ENCODE results near the gene FRYL.

Gene FRYL

DNA sequence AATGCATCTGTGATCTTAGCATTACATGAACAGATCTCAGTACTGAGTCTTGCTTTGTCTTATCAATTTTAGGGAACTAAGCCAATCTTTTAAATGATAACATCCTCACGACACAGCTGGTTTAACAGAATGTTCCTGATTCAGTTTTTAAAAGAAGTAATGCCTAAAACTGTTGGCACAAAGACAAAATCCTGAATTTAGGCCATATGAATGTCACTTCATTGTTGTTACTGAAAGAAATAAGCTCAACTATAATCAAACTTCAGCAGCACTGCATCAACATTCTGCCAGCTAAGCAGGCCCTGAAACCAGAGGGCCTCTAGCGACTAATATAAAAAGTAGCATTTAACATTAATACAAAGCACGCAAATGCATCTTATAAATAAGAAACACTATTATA is 130.6 kb downstream of the FRYL start:
- no peaks in the 10 kb centered on the region for H3K27me3 ChIP-seq (ENCODE audit: insufficient read depth, low read length)
- no peaks in the 10 kb centered on the region for H3K79me1 ChIP-seq (ENCODE audit: low read length)
- no peak overlapping the region for H3K18ac ChIP-seq (ENCODE audit: low read length)
- H3K9me3 ChIP-seq (ENCODE audit: insufficient read depth, low read depth, low read length), result no peaks in the 10 kb centered on the region
- no peak overlapping the region for H2AK5ac ChIP-seq (ENCODE audit: low read length)
- H2AFZ ChIP-seq (ENCODE audit: insufficient read depth, low read length, poor library complexity), result no peak overlapping the region
- H4K91ac ChIP-seq (ENCODE audit: low read depth, low read length), result no peak overlapping the region
- H3K9ac ChIP-seq (ENCODE audit: low read length), result no peak overlapping the region
- no peak overlapping the region for H4K12ac ChIP-seq (ENCODE audit: low read depth, low read length)
- H4K8ac ChIP-seq (ENCODE audit: low read depth, low read length), result no peak overlapping the region
- no peak overlapping the region for H3K4ac ChIP-seq (ENCODE audit: low read depth, low read length)
- no peak overlapping the region for H3K4me3 ChIP-seq (ENCODE audit: low read depth, low read length)
- DNase-seq, result no peak
- no peaks in the 10 kb centered on the region for H3K79me2 ChIP-seq (ENCODE audit: control insufficient read depth, insufficient read depth, low read length, poor library complexity)
- H3K4me2 ChIP-seq (ENCODE audit: low read length), result no peak overlapping the region
- no peak overlapping the region for H2BK12ac ChIP-seq (ENCODE audit: low read length)
- no peak overlapping the region for H3K23ac ChIP-seq (ENCODE audit: low read length)
- H3K4me1 ChIP-seq (ENCODE audit: control insufficient read depth in 1 of 2, insufficient read depth in 2 of 2, low read length in 2 of 2), result peaks cover 0 to 4% of the 10 kb centered on the region in 2 experiments
- H3K27ac ChIP-seq (ENCODE audit: low read depth, low read length), result no peak overlapping the region
- no peak overlapping the region for H3K14ac ChIP-seq (ENCODE audit: low read length)
- H3K36me3 ChIP-seq (ENCODE audit: control insufficient read depth in 1 of 2, insufficient read depth in 2 of 2, low read length in 2 of 2), result no peaks in the 10 kb centered on the region
- no CpG with 5 or more reads among the region's 3 CpGs for WGBS (ENCODE audit: extremely low coverage, insufficient coverage, insufficient read length)
- H2BK5ac ChIP-seq (ENCODE audit: low read depth, low read length, poor library complexity), result no peak overlapping the region
- H2BK120ac ChIP-seq (ENCODE audit: insufficient read depth, low read length, poor library complexity), result no peak overlapping the region

DNA sequence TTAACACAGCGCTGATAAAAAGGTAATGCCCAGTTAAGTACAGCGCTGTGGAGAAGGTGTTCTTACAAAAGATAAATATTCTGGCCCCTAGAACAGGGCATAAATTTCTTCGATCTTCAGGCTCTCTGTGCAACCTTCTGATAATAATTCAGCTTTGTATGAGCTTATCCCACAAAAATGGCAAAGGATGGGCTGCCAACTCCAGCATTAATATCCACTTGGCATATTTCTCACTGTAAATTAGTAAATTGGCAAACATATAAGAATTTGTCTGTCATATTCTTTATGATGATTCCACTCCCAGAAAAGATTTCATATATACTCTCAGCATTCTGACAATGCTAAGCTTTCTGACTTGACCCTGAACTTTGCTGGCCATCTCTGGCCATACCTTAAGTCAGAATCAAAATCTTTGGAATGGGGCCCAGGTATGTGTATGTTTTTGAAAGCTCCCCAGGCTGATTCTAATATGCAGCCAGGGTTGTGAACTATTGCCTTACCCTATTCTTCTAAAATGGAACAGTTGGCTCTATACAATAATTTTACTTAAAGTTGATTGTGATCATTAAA is 134.8 kb downstream of the FRYL start:
- no peak overlapping the region for H4K8ac ChIP-seq (ENCODE audit: low read depth, low read length)
- H2BK12ac ChIP-seq (ENCODE audit: low read length), result no peak overlapping the region
- H2AFZ ChIP-seq (ENCODE audit: insufficient read depth, low read length, poor library complexity), result no peak overlapping the region
- no peak overlapping the region for H3K14ac ChIP-seq (ENCODE audit: low read length)
- no peak overlapping the region for H2BK5ac ChIP-seq (ENCODE audit: low read depth, low read length, poor library complexity)
- no peak overlapping the region for H2AK5ac ChIP-seq (ENCODE audit: low read length)
- no peaks in the 10 kb centered on the region for H3K27me3 ChIP-seq (ENCODE audit: insufficient read depth, low read length)
- no peak overlapping the region for H3K18ac ChIP-seq (ENCODE audit: low read length)
- no peak overlapping the region for H3K27ac ChIP-seq (ENCODE audit: low read depth, low read length)
- no peaks in the 10 kb centered on the region for H3K36me3 ChIP-seq (ENCODE audit: control insufficient read depth in 1 of 2, insufficient read depth in 2 of 2, low read length in 2 of 2)
- no peaks in the 10 kb centered on the region for H3K79me2 ChIP-seq (ENCODE audit: control insufficient read depth, insufficient read depth, low read length, poor library complexity)
- H2BK120ac ChIP-seq (ENCODE audit: insufficient read depth, low read length, poor library complexity), result no peak overlapping the region
- DNase-seq, result no peak
- no peaks in the 10 kb centered on the region for H3K4me1 ChIP-seq (ENCODE audit: control insufficient read depth in 1 of 2, insufficient read depth in 2 of 2, low read length in 2 of 2)
- no peak overlapping the region for H3K23ac ChIP-seq (ENCODE audit: low read length)
- H4K91ac ChIP-seq (ENCODE audit: low read depth, low read length), result no peak overlapping the region
- H3K79me1 ChIP-seq (ENCODE audit: low read length), result no peaks in the 10 kb centered on the region
- H3K4ac ChIP-seq (ENCODE audit: low read depth, low read length), result no peak overlapping the region
- no peak overlapping the region for H3K4me2 ChIP-seq (ENCODE audit: low read length)
- H4K12ac ChIP-seq (ENCODE audit: low read depth, low read length), result no peak overlapping the region
- H3K9ac ChIP-seq (ENCODE audit: low read length), result no peak overlapping the region
- WGBS (ENCODE audit: extremely low coverage, insufficient coverage, insufficient read length), result no CpG with 5 or more reads among the region's 3 CpGs
- H3K4me3 ChIP-seq (ENCODE audit: low read depth, low read length), result no peak overlapping the region
- no peaks in the 10 kb centered on the region for H3K9me3 ChIP-seq (ENCODE audit: insufficient read depth, low read depth, low read length)

DNA sequence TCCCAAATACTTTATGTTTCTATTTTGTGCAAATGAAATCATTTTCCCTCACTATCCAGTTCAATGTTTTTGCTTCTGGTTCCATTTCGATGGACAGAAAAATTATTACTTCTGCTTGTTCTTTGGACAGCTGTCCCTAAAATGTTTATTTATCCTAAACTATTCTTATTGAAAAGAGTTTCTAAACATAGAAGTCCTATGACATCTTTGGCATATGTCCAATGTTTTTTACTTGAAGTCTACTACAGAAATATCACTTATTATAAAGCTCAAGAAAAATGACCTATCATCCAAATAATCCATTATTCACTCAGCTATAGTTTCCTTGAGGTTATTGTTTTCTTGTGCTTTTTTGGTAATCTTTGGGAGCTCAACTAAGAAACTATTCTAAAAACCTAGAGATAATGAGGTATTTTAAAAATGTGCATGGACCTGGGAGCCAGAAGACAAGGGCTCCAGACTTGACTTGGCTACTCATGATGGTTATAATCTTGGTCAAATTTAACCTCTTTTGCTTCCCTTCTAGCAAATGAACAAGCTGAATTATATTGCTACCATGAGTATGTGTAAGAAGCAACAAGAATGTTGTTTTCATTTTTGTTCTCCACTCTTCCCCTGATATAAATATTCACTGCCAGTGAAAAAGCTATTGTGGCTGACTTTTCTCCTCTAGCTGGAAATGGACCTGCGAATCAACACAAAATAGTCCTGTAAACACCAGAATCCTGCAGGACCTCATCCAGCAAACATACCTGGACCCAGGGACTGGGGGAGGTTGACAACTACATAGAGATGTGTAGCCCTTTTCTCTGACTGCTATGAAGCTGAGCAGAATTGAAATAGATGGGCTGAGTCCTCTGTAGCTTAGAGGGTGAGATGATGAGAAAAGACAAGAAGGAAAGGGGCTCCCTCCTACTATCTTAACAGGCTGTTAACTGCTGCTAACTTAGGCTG is 137.4 kb downstream of the FRYL start:
- no CpG with 5 or more reads among the region's 2 CpGs for WGBS (ENCODE audit: extremely low coverage, insufficient coverage, insufficient read length)
- H3K18ac ChIP-seq (ENCODE audit: low read length), result no peak overlapping the region
- no peak overlapping the region for H4K12ac ChIP-seq (ENCODE audit: low read depth, low read length)

DNA sequence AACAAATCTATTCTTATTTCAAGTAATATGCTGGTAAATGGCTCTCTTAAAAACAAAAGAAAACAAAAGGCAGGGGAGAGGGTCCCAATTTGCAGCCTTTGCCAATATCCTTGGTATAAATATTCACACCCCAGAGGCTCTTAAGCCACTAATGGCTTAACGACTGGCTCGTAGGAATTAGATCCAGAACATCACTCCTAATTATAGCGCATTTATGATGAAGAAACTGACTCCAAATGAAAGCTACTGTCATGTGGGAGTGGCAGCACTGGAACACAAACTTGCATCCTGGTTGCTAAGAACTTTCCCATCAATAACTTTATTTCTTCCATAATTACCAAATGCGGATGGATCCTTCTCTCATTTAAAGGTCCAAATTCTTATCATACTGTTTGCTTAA is 138.7 kb downstream of the FRYL start:
- Histone ChIP-seq H3K4me3 (ENCODE audit: low read depth, low read length) (no peak overlapping the region), H3K79me2 (ENCODE audit: control insufficient read depth, insufficient read depth, low read length, poor library complexity) (no peaks in the 10 kb centered on the region), H2AFZ (ENCODE audit: insufficient read depth, low read length, poor library complexity) (no peak overlapping the region), H3K4me1 (ENCODE audit: control insufficient read depth in 1 of 2, insufficient read depth in 2 of 2, low read length in 2 of 2) (no peaks in the 10 kb centered on the region), H2BK5ac (ENCODE audit: low read depth, low read length, poor library complexity) (no peak overlapping the region), H3K4ac (ENCODE audit: low read depth, low read length) (no peak overlapping the region), H3K79me1 (ENCODE audit: low read length) (no peaks in the 10 kb centered on the region), H3K23ac (ENCODE audit: low read length) (no peak overlapping the region), H3K36me3 (ENCODE audit: control insufficient read depth in 1 of 2, insufficient read depth in 2 of 2, low read length in 2 of 2) (no peaks in the 10 kb centered on the region), H3K27ac (ENCODE audit: low read depth, low read length) (no peak overlapping the region), H4K91ac (ENCODE audit: low read depth, low read length) (no peak overlapping the region), H3K14ac (ENCODE audit: low read length) (no peak overlapping the region), H3K27me3 (ENCODE audit: insufficient read depth, low read length) (no peaks in the 10 kb centered on the region), H3K4me2 (ENCODE audit: low read length) (no peak overlapping the region), H2BK12ac (ENCODE audit: low read length) (no peak overlapping the region), H4K12ac (ENCODE audit: low read depth, low read length) (no peak overlapping the region), H3K9ac (ENCODE audit: low read length) (no peak overlapping the region), H4K8ac (ENCODE audit: low read depth, low read length) (no peak overlapping the region), H3K9me3 (ENCODE audit: insufficient read depth, low read depth, low read length) (no peaks in the 10 kb centered on the region), H2BK120ac (ENCODE audit: insufficient read depth, low read length, poor library complexity) (no peak overlapping the region), H3K18ac (ENCODE audit: low read length) (no peak overlapping the region), H2AK5ac (ENCODE audit: low read length) (no peak overlapping the region)
- no peak for DNase-seq
- WGBS (ENCODE audit: extremely low coverage, insufficient coverage, insufficient read length), result no CpG with 5 or more reads among the region's 4 CpGs

More for the DNA sequence above, 137.4 kb downstream of the FRYL start:
- Histone ChIP-seq H2AK5ac (ENCODE audit: low read length) (no peak overlapping the region), H2BK5ac (ENCODE audit: low read depth, low read length, poor library complexity) (no peak overlapping the region), H2BK12ac (ENCODE audit: low read length) (no peak overlapping the region), H3K79me1 (ENCODE audit: low read length) (no peaks in the 10 kb centered on the region), H3K4me2 (ENCODE audit: low read length) (no peak overlapping the region), H3K9ac (ENCODE audit: low read length) (no peak overlapping the region), H3K23ac (ENCODE audit: low read length) (no peak overlapping the region), H3K14ac (ENCODE audit: low read length) (no peak overlapping the region), H3K9me3 (ENCODE audit: insufficient read depth, low read depth, low read length) (no peaks in the 10 kb centered on the region), H4K8ac (ENCODE audit: low read depth, low read length) (no peak overlapping the region), H3K4me3 (ENCODE audit: low read depth, low read length) (no peak overlapping the region), H2BK120ac (ENCODE audit: insufficient read depth, low read length, poor library complexity) (no peak overlapping the region), H2AFZ (ENCODE audit: insufficient read depth, low read length, poor library complexity) (no peak overlapping the region), H3K27me3 (ENCODE audit: insufficient read depth, low read length) (no peaks in the 10 kb centered on the region), H3K27ac (ENCODE audit: low read depth, low read length) (no peak overlapping the region), H4K91ac (ENCODE audit: low read depth, low read length) (no peak overlapping the region), H3K4me1 (ENCODE audit: control insufficient read depth in 1 of 2, insufficient read depth in 2 of 2, low read length in 2 of 2) (no peaks in the 10 kb centered on the region), H3K79me2 (ENCODE audit: control insufficient read depth, insufficient read depth, low read length, poor library complexity) (no peaks in the 10 kb centered on the region), H3K36me3 (ENCODE audit: control insufficient read depth in 1 of 2, insufficient read depth in 2 of 2, low read length in 2 of 2) (no peaks in the 10 kb centered on the region), H3K4ac (ENCODE audit: low read depth, low read length) (no peak overlapping the region)
- DNase-seq, result no peak

Data from trophoblast cell (in vitro differentiated cells and primary cell).